Neutrophil (primary cell): Measurements from ENCODE around the gene NLRC3.

Experiments used
- H3K27ac ChIP-seq: fragments of 200-600 bp; sonication (generic); 2 replicates; pipeline ENCODE4 v1.5.1; 2016; ENCODE audit warnings: mild to moderate bottlenecking, moderate library complexity
- H3K27me3 ChIP-seq: fragments of 200-600 bp; sonication (generic); 2 replicates; pipeline ENCODE4 v1.6.0; 2016; ENCODE audit warnings: mild to moderate bottlenecking
- H3K36me3 ChIP-seq: fragments of 200-600 bp; sonication (generic); 2 replicates; pipeline ENCODE4 v1.5.1; 2017
- H3K4me1 ChIP-seq, 2 experiments: fragments of 200-600 bp in 1 of 2; sonication (generic) in 1 of 2; 1 replicate in 1 of 2; 2 replicates in 1 of 2; pipeline versions ENCODE4 v1.5.1 to v1.6.1; 2013 to 2016; ENCODE audit warnings: low read depth in 1 of 2, low read length in 1 of 2, mild to moderate bottlenecking in 1 of 2, moderate library complexity in 1 of 2; ENCODE audit not compliant: control insufficient read depth in 1 of 2, insufficient read depth in 1 of 2
- H3K4me3 ChIP-seq, 2 experiments: fragments of 200-600 bp in 1 of 2; sonication (generic) in 1 of 2; 1 replicate in 1 of 2; 2 replicates in 1 of 2; pipeline ENCODE4 v1.5.1; 2013 to 2016; ENCODE audit warnings: low read depth in 1 of 2, low read length in 1 of 2, mild to moderate bottlenecking in 1 of 2, moderate library complexity in 1 of 2
- H3K9me3 ChIP-seq: fragments of 200-600 bp; sonication (generic); 2 replicates; pipeline ENCODE4 v1.5.1; 2016
- CTCF ChIP-seq: fragments of 200-600 bp; sonication (generic); IDR thresholded peaks from 2 replicates; pipeline ENCODE4 v1.5.1; 2016; ENCODE audit warnings: antibody characterized with exemption

NLRC3 gene

GRCh38 chr16:3534126-3534525 is 43.1 kb downstream of the NLRC3 start:
- H3K36me3 ChIP-seq, result no peaks in the 10 kb centered on the region
- no peaks in the 10 kb centered on the region for H3K9me3 ChIP-seq
- TF ChIP-seq CTCF, result no peak
- no peaks in the 10 kb centered on the region for H3K4me1 ChIP-seq
- no peak overlapping the region for H3K4me3 ChIP-seq
- H3K27ac ChIP-seq, result no peak overlapping the region
- H3K27me3 ChIP-seq, result no peaks in the 10 kb centered on the region

- Histone ChIP-seq H3K36me3 (no peaks in the 10 kb centered on the region), H3K4me1 (no peaks in the 10 kb centered on the region), H3K9me3 (no peaks in the 10 kb centered on the region), H3K4me3 (no peak overlapping the region), H3K27ac (no peak overlapping the region), H3K27me3 (no peaks in the 10 kb centered on the region)
- TF ChIP-seq CTCF, result no peak
Observed at GRCh38 chr16:3532741-3533140, 44.5 kb downstream of the NLRC3 start.

- Histone ChIP-seq H3K27ac (no peak overlapping the region), H3K9me3 (no peaks in the 10 kb centered on the region), H3K4me1 (no peaks in the 10 kb centered on the region), H3K27me3 (no peaks in the 10 kb centered on the region), H3K36me3 (no peaks in the 10 kb centered on the region), H3K4me3 (no peak overlapping the region)
- no peak for TF ChIP-seq CTCF
Observed at GRCh38 chr16:3530371-3530914, 46.8 kb downstream of the NLRC3 start.

GRCh38 chr16:3529175-3529574 is 48.0 kb downstream of the NLRC3 start:
- Histone ChIP-seq H3K4me3 (no peak overlapping the region), H3K4me1 (no peaks in the 10 kb centered on the region), H3K36me3 (no peaks in the 10 kb centered on the region), H3K9me3 (no peaks in the 10 kb centered on the region), H3K27ac (no peak overlapping the region), H3K27me3 (no peaks in the 10 kb centered on the region)
- TF ChIP-seq CTCF, result no peak

GRCh38 chr16:3528406-3528805 is 48.8 kb downstream of the NLRC3 start:
- no peak for TF ChIP-seq CTCF

More at GRCh38 chr16:3528406-3528805, 48.8 kb downstream of the NLRC3 start:
- Histone ChIP-seq H3K4me3 (no peak overlapping the region), H3K36me3 (no peaks in the 10 kb centered on the region), H3K9me3 (no peaks in the 10 kb centered on the region), H3K27ac (no peak overlapping the region), H3K4me1 (no peaks in the 10 kb centered on the region), H3K27me3 (no peaks in the 10 kb centered on the region)
